Testis (tissue), 3 donors: ENCODE data around the gene KHDC1. TPM values are rescaled to one million over a fixed set of nuclear protein-coding genes. Genes with fewer than 3 reads are reported as not detected.
"Not testable (repeated sequence)": the region's sequence is repeated elsewhere in the genome, so short reads cannot be mapped to it uniquely, and the experiment has no call there.

ENCODE experiments used
- DNase-seq: peaks from one replicate; pipeline ENCODE4 v3.0.0-alpha.2; 2019
- H3K27ac ChIP-seq, 2 donors: fragments of 200-600 bp; sonication (generic); one replicate each; pipeline ENCODE4 v1.5.1; 2019
- H3K27me3 ChIP-seq: fragments of 200-600 bp; sonication (generic); one replicate; pipeline ENCODE4 v1.5.1; 2019
- H3K36me3 ChIP-seq: fragments of 200-600 bp; sonication (generic); one replicate; pipeline ENCODE4 v1.5.1; 2017; ENCODE audit warnings: low read depth; ENCODE audit errors: missing control alignments
- H3K4me1 ChIP-seq: fragments of 200-600 bp; sonication (generic); one replicate; pipeline ENCODE4 v1.5.1; 2019
- H3K4me3 ChIP-seq, 2 donors: fragments of 200-600 bp; sonication (generic); one replicate each; pipeline ENCODE4 v1.5.1; 2017 to 2019
- H3K9me3 ChIP-seq: fragments of 200-600 bp; sonication (generic); one replicate; pipeline ENCODE4 v1.5.1; 2017
- POLR2A ChIP-seq: fragments of 450-650 bp; IDR thresholded peaks from one replicate; pipeline ENCODE4 v1.6.1; 2017; ENCODE audit warnings: antibody characterized with exemption, mild to moderate bottlenecking, moderate library complexity
- WGBS, 2 donors: methylation state at CpG; one replicate each; pipeline ENCODE4 v1.1.5; 2018; 5-methylcytosine and 5-hydroxymethylcytosine counted together
- intact Hi-C: fragments of 100-400 bp; cut with DNase I; formaldehyde crosslinking; loops from one replicate; pipeline ENCODE4 v1.15.1; 2023; ENCODE audit warnings: low total_unique reads
- polyA plus RNA-seq: library from polyadenylated mRNA; stranded (reverse); fragments of 350-450 nt; fragmentation: Illumina TruSeq; extraction: RNeasy Lipid Tissue Mini Kit (QIAGEN cat#74804); gene quantifications from one replicate; pipeline ENCODE4 v1.2.3, GENCODE V29; 2014; ENCODE audit warnings: low read depth, low replicate concordance; ENCODE audit not compliant: insufficient read depth
- small RNA-seq, 2 donors: library from RNA; depleted of rRNA; stranded (forward); fragments of <200 nt; gene quantifications; one replicate each; pipeline ENCODE3, GENCODE V24; 2016
- total RNA-seq, 2 donors: library from RNA; depleted of rRNA; stranded (reverse); fragments of >200 nt; gene quantifications; one replicate each; pipeline ENCODE4 v1.2.3, GENCODE V29; 2016
- TF ChIP-seq, protein P1 (sequence below), 3 experiments: fragments of 450-650 bp in 2 of 3; fragments of 200-600 bp in 1 of 3; sonication (generic) in 1 of 3; IDR thresholded peaks; one replicate each; pipeline ENCODE4 v1.5.1; 2016 to 2019; ENCODE audit warnings: antibody characterized with exemption in 3 of 3, mild to moderate bottlenecking in 2 of 3, moderate library complexity in 1 of 3

The KHDC1 gene
- total and polyA plus RNA-seq, 3 donors from 2014 or later, result 4.8 to 8.5 (median 6.6) TPM

DNA sequence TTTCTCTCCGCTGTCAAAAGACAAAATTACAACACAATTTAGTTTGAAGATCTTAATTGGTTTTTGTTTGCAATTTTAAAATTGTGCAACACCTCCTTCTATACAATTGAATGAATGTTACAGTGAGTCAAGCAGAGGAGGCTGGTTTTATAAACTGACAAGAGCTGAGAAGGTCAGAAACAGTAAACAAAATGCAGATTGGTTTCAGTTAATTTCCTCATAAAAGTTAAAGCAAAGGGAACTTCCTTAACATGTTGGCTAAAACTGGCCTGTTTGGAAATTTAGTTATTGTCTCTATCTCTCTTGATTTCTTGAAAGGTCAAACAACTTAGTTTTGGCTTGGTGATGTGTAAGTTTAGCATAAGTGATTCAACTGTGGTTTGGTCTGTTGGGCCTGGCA is 59.9 kb downstream of the KHDC1 start:
- TF ChIP-seq, protein P1, sequence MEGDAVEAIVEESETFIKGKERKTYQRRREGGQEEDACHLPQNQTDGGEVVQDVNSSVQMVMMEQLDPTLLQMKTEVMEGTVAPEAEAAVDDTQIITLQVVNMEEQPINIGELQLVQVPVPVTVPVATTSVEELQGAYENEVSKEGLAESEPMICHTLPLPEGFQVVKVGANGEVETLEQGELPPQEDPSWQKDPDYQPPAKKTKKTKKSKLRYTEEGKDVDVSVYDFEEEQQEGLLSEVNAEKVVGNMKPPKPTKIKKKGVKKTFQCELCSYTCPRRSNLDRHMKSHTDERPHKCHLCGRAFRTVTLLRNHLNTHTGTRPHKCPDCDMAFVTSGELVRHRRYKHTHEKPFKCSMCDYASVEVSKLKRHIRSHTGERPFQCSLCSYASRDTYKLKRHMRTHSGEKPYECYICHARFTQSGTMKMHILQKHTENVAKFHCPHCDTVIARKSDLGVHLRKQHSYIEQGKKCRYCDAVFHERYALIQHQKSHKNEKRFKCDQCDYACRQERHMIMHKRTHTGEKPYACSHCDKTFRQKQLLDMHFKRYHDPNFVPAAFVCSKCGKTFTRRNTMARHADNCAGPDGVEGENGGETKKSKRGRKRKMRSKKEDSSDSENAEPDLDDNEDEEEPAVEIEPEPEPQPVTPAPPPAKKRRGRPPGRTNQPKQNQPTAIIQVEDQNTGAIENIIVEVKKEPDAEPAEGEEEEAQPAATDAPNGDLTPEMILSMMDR (IDR thresholded peaks at IDR 0.05), result no peak
- TF ChIP-seq POLR2A, result no peak
- 91% methylated on average over 1 of the region's 1 CpG for WGBS, 2 donors
- intact Hi-C loops, result no loop called here
- H3K4me1 ChIP-seq, result no peaks in the 10 kb centered on the region
- H3K4me3 ChIP-seq, result no peak overlapping the region
- no peak overlapping the region for H3K27ac ChIP-seq
- no peaks in the 10 kb centered on the region for H3K36me3 ChIP-seq
- no peak for DNase-seq
- H3K27me3 ChIP-seq, result no peaks in the 10 kb centered on the region
- no peaks in the 10 kb centered on the region for H3K9me3 ChIP-seq

DNA sequence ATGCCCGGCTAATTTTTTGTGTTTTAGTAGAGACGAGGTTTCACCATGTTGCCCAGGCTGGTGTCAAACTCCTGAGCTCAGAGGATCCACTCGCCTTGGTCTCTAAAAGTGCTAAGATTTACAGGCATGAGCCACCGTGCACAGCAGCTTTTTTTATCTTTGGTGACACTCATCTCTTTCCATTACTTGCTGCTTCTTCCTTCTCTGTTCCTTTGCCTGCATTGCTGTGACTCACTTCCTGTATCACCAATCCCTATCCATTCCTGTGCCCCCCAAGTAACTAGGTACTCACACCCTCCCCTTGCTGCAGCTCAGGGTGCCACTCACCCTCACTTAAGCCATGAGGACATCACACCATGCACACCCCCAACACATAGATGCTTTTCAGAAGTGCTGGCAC is 62.3 kb downstream of the KHDC1 start:
- H3K4me1 ChIP-seq, result no peaks in the 10 kb centered on the region
- no peak overlapping the region for H3K27ac ChIP-seq
- no peak for DNase-seq
- no peaks in the 10 kb centered on the region for H3K36me3 ChIP-seq
- TF ChIP-seq, protein P1 (IDR thresholded peaks at IDR 0.05), result no peak
- no peak for TF ChIP-seq POLR2A
- 75 to 93% methylated on average over 4 of the region's 4 CpGs for WGBS, 2 donors
- H3K4me3 ChIP-seq, result no peak overlapping the region
- intact Hi-C loops, result no loop called here
- no peaks in the 10 kb centered on the region for H3K9me3 ChIP-seq
- H3K27me3 ChIP-seq, result no peaks in the 10 kb centered on the region

DNA sequence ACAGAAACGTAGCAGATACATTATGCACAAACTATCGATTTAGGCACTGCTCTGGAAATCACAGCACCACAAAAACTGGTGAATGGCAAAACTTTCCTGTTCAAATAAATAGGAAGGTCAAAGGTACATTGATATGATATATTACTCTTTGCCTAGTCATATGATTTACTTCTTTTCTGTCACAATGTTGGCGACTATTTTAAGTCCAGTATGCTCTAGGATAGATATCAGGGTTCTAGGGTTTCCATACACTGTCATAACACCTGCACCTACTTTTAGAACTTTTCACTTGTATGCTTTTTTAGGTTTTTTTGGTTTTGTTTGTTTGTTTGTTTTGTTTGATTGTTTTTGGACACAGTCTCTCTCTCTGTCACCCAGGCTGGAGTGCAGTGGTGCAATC is 62.7 kb downstream of the KHDC1 start:
- intact Hi-C loops, result no loop called here

DNA sequence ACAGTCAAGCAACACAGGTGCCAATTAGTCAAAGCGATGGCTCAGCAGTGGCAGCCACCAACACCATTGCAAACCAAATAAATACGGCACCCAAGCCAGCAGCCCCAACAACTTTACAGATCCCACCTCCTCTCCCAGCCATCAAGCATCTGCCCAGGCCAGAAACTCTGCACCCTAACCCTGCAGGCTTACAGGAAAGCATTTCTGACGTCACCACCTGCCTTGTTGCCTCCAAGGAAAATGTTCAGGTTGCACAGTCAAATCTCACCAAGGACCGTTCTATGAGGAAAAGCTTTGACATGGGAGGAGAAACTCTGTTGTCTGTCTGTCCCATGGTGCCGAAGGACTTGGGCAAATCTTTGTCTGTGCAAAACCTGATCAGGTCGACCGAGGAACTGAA is 68.3 kb downstream of the KHDC1 start:
- Histone ChIP-seq H3K27me3 (no peaks in the 10 kb centered on the region), H3K4me1 (no peaks in the 10 kb centered on the region), H3K4me3 (no peak overlapping the region), H3K9me3 (no peaks in the 10 kb centered on the region), H3K27ac (no peak overlapping the region), H3K36me3 (no peaks in the 10 kb centered on the region)
- TF ChIP-seq, protein P1 (IDR thresholded peaks at IDR 0.05), result no peak
- TF ChIP-seq POLR2A, result no peak
- 91 to 95% methylated on average over 7 of the region's 7 CpGs for WGBS, 2 donors
- intact Hi-C loops, result no loop called here
- no peak for DNase-seq

More for the DNA sequence above, 62.7 kb downstream of the KHDC1 start:
- Histone ChIP-seq H3K9me3 (no peaks in the 10 kb centered on the region), H3K27ac (no peak overlapping the region), H3K4me1 (no peaks in the 10 kb centered on the region), H3K4me3 (no peak overlapping the region), H3K27me3 (no peaks in the 10 kb centered on the region), H3K36me3 (no peaks in the 10 kb centered on the region)
- TF ChIP-seq, protein P1 (IDR thresholded peaks at IDR 0.05), result no peak
- TF ChIP-seq POLR2A, result no peak
- DNase-seq, result no peak
- WGBS, 2 donors, result 86 to 88% methylated on average over 3 of the region's 3 CpGs

DNA sequence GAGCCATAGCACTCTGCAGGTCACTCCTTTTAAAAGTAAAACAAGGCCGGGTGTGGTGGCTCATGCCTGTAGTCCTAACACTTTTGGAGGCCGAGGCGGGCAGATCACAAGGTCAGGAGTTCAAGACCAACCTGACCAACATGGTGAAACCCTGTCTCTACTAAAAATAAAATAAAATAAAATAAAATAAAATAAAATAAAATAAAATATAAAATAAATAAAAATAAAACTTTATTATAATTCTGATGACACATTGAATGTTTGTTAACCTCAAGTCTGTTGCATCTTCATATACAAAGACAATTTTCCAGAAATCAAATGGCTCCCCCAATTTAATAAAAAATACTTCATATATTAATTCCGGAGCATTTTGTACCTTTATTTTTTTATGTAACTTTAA is 69.7 kb downstream of the KHDC1 start:
- 91 to 98% methylated on average over 4 of the region's 4 CpGs for WGBS, 2 donors
- intact Hi-C loops, H3K9me3 ChIP-seq, H3K27ac ChIP-seq, DNase-seq, H3K36me3 ChIP-seq, H3K27me3 ChIP-seq, H3K4me3 ChIP-seq, H3K4me1 ChIP-seq: not testable (repeated sequence)

Small RNA genes lying within 50 kb of the gene (small RNA-seq; reads per million reads assigned to genes)
- 0 reads per million in 2 donors for gene RPSAP41

Other genes starting within 250 kb of the KHDC1 start
- gene KHDC1L, start 37.7 kb downstream of the KHDC1 start, total RNA-seq, result 1 to 10 TPM; 3.5 to 4.5 TPM
- 7.9 TPM for gene KHDC1L, start 37.7 kb downstream of the KHDC1 start, polyA plus RNA-seq
- 1 to 10 TPM in 1 of 2 donors, under 1 TPM in 1; 0.94 to 2.3 TPM for gene DPPA5, start 91.1 kb upstream of the KHDC1 start, total RNA-seq
- gene DPPA5, start 91.1 kb upstream of the KHDC1 start, polyA plus RNA-seq, result 1.7 TPM
- gene KHDC3L, start 99.5 kb upstream of the KHDC1 start, total RNA-seq, result under 1 TPM in 1 of 2 donors, not detected in 1; 0.47 TPM
- gene KHDC3L, start 99.5 kb upstream of the KHDC1 start, polyA plus RNA-seq, result not detected
- 10 to 100 TPM; 14.1 to 26.9 TPM for gene OOEP, start 106.7 kb upstream of the KHDC1 start, total RNA-seq
- 24.8 TPM for gene OOEP, start 106.7 kb upstream of the KHDC1 start, polyA plus RNA-seq
- 10 to 100 TPM; 20.1 to 26.0 TPM for gene DDX43, start 131.6 kb upstream of the KHDC1 start, total RNA-seq
- 24.5 TPM for gene DDX43, start 131.6 kb upstream of the KHDC1 start, polyA plus RNA-seq
- 1 to 10 TPM; 1.9 to 2.4 TPM for gene CGAS, start 189.1 kb upstream of the KHDC1 start, total RNA-seq
- 0.58 TPM for gene CGAS, start 189.1 kb upstream of the KHDC1 start, polyA plus RNA-seq
- gene MTO1, start 198.5 kb upstream of the KHDC1 start, total RNA-seq, result 10 to 100 TPM; 35.4 to 37.0 TPM
- gene MTO1, start 198.5 kb upstream of the KHDC1 start, polyA plus RNA-seq, result 52.0 TPM